ENCODE measurements around the gene GP5.

The GP5 gene

GRCh38 chr3:194375473-194376240 is 23.4 kb downstream of the GP5 start:
- DNase-seq: peak; percentile 53 to 75 (median 57)

GRCh38 chr3:194374935-194375334 is 24.1 kb downstream of the GP5 start:
- DNase-seq: no peak

GRCh38 chr3:194373899-194374298 is 25.2 kb downstream of the GP5 start:
- DNase-seq: no peak

GRCh38 chr3:194373028-194373427 is 26.0 kb downstream of the GP5 start:
- no peak for DNase-seq

- no peak for DNase-seq
Measured at GRCh38 chr3:194370753-194371152, 28.3 kb downstream of the GP5 start.

- DNase-seq: peak in 2 of 3 donors; percentile 11 to 24
Measured at GRCh38 chr3:194369522-194370279, 29.4 kb downstream of the GP5 start, which contains the start of gene LRRC15. Gene LRRC15, minus strand, starts transcription at chr3:194369743. Its CDS starts 8,700 bp downstream, at chr3:194361043.

- no peak for DNase-seq
Measured at GRCh38 chr3:194368918-194369317, 30.1 kb downstream of the GP5 start.

- no peak for DNase-seq
Measured at GRCh38 chr3:194367992-194368841, 30.8 kb downstream of the GP5 start.

- no peak for DNase-seq
Measured at GRCh38 chr3:194365978-194366490, 33.0 kb downstream of the GP5 start.

GRCh38 chr3:194365526-194365925 is 33.5 kb downstream of the GP5 start:
- DNase-seq: no peak

- no peak for DNase-seq
Measured at GRCh38 chr3:194364652-194365434, 34.2 kb downstream of the GP5 start.

GRCh38 chr3:194364314-194364651 is 34.8 kb downstream of the GP5 start:
- no peak for DNase-seq

GRCh38 chr3:194360568-194360967 is 38.5 kb downstream of the GP5 start:
- DNase-seq: no peak

GRCh38 chr3:194357681-194358080 is 41.4 kb downstream of the GP5 start:
- DNase-seq: no peak

- DNase-seq: no peak
Measured at GRCh38 chr3:194355379-194355778, 43.7 kb downstream of the GP5 start.

GRCh38 chr3:194354315-194354714 is 44.8 kb downstream of the GP5 start:
- no peak for DNase-seq

GRCh38 chr3:194352667-194353246 is 46.3 kb downstream of the GP5 start:
- DNase-seq: no peak

GRCh38 chr3:194351952-194352536 is 47.0 kb downstream of the GP5 start:
- DNase-seq: no peak

- no peak for DNase-seq
Measured at GRCh38 chr3:194351080-194351672, 47.9 kb downstream of the GP5 start, which contains the start of gene CPN2. Gene CPN2, minus strand, starts transcription at chr3:194351328. Its CDS starts 8,626 bp downstream, at chr3:194342702.

GRCh38 chr3:194350726-194351071 is 48.4 kb downstream of the GP5 start:
- DNase-seq: no peak

- DNase-seq: no peak
Measured at GRCh38 chr3:194348354-194348753, 50.7 kb downstream of the GP5 start.

Data from suppressor macrophage treated with lipopolysaccharide for 1 hour (primary cell).